ENCODE data around the gene ZNF184.
A peak's percentile ranks its signal among the peaks of the same experiment; 100 is the strongest.
"Not testable (repeated sequence)": the region's sequence is repeated elsewhere in the genome, so short reads cannot be mapped to it uniquely, and the experiment has no call there.

The ZNF184 gene

DNA sequence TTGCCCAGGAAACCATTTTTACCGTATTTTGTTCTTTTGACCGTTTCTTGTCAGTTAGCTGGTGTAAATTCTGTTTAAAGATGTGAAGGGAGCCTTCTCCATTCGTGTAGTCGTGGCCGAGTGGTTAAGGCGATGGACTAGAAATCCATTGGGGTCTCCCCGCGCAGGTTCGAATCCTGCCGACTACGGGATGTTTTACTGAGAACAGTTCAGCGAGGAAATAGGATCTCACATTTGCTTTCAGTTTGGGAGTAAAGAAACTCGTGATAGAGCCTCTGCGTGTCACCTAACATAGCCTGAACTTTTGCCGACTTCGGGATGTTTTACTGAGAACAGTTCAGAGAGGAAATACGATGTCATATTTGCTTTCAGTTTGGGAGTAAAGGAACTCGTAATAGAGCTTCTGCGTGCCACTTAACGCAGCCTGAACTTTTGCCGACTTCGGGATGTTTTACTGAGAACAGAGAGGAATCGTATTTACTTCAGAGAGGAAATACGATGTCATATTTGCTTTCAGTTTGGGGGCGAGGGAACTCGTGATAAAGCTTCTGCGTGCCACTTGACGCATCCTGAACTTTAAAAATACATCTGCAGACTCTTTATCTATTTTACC is 5.9 kb upstream of the ZNF184 start:
- peak; percentile 89 to 92 for DNase-seq

DNA sequence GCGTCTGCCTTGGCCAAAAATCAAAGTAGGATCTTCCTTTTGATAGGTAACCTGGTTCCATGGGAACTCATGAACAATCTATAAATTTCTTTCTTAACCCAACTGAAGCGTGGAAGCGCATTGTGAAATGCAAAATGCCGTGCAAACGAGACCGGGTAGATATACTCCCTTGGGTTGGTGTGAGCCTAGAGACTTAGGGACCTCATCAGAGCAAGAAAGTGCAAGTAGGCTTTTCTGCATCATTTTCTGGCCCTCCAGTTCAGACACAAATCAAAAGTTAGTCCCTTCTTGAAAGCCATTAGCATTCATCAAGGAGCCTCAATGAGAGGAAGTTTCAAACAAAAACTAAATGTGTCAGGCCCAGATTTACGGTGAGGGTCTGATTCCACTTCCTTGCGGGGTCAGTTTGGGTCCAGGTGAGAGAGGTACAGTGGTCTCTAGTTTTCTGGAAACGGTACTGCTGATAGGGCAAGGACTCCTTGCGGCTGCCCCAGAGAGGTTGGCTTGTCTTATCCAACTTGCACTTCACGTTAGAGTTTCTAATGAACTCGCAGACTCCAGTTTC is 5.3 kb upstream of the ZNF184 start:
- no peak for DNase-seq

GRCh38 chr6:27477318-27478013 is 4.6 kb upstream of the ZNF184 start:
- no peak for DNase-seq

DNA sequence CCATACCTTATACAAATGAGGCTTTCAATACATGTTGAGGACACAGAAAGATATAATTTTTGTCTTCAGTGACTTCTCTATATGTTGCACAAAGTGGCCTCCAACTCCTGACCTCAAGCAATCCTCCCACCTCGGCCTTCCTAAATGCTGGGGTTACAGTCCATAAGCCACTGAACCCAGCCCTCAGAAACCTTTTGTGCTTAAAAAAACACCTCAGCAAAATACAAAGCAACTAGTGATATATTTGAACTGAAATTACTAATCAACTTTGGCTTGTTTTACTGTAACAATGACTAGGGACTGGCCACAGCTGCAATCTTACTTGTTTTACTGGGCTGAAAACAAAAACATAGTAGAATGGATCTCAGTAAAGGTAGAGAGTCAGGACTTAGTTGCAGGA is 3.2 kb upstream of the ZNF184 start:
- no peak for DNase-seq

GRCh38 chr6:27474672-27475071 is 1.8 kb upstream of the ZNF184 start:
- no peak for DNase-seq

DNA sequence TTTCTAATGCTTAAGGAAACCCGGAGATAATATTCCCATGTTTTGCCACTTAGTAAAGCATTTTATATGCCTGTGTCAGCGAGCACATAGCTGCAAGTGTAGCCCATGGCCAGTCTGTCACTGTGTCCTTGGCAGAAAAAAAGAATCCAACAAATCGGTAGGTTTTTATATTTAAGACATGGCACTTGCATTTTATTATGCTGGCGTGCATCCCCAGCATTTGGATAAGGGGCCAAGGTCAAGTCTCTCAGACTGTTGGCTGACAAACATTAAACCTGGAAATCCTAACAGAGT is 1.2 kb upstream of the ZNF184 start:
- DNase-seq, result no peak

DNA sequence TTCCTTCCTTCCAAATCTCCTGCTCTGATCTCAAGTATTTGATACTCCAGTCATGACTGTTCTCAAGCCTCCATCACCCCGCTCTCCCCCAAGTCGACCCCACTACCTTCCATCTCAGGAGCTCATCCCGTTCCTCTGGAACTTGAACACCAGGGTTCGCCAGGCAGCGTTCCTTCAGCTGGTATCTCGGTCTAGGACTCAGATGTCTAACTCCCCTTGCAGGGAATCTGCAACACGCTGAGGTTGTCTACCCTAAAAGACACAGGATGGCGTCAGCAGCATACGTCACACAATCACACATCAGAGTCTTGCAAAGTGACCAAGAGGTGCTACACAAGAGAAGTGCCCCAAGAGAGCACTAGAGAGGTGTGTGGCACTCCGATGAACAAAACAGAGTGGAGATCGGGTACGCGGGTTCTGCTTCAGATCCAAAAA is 706 bp downstream of the ZNF184 start:
- DNase-seq, result peak; percentile 69 to 71

- DNase-seq, result no peak
These were observed 1.4 kb downstream of the ZNF184 start for GRCh38 chr6:27471365-27472115.

GRCh38 chr6:27470023-27470422 is 2.9 kb downstream of the ZNF184 start:
- no peak for DNase-seq

DNA sequence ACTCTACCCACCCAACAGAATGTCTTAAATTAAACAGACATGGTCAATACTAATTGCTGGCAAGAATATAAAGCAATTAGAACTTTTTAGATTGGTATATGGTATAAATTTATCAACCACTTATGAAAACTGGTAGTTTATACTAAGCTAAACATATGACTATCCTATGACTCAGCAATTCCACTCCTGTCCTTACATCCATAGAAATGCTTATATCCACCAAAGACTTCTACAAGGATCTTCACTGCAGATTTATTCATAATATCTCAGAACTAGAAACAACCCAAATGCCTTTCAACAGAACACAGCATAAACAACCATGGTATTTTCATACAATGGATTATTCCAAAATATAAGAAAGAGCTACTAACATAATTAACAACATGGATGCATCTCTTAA is 4.6 kb downstream of the ZNF184 start:
- no peak for DNase-seq

- no peak for DNase-seq
These were observed 20.4 kb downstream of the ZNF184 start for GRCh38 chr6:27452496-27452897.

DNA sequence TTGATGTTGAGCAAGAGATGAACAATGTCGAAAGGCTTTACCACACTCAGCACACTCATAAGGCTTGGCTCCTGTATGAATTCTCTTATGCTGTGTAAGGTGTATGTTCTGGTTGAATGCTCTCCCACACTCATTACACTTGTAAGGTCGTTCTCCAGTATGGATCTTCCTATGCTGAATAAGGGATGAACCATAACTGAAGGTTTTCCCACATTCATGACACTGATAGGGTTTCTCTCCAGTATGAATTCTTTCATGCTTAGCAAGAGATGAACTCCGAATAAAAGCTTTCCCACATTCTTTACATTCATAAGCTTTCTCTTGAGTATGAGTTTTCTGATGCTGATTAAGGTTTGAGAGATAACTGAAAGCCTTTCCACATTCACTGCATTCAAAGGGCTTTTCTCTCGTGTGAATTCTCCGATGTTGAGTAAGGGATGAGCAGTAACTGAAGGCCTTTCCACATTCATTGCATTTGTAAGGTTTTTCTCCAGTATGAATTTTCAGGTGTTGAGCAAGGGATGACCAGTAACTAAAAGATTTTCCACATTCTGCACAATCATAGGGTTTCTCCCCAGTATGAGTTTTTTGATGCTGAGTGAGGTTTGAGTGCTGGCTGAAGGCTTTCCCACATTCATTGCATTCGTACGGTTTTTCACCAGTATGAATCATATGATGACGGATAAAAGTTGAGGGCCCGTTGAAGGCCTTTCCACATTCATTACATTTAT is 21.1 kb downstream of the ZNF184 start:
- no peak for DNase-seq

- DNase-seq, result no peak
These were observed 24.4 kb downstream of the ZNF184 start for GRCh38 chr6:27448456-27448855.

DNA sequence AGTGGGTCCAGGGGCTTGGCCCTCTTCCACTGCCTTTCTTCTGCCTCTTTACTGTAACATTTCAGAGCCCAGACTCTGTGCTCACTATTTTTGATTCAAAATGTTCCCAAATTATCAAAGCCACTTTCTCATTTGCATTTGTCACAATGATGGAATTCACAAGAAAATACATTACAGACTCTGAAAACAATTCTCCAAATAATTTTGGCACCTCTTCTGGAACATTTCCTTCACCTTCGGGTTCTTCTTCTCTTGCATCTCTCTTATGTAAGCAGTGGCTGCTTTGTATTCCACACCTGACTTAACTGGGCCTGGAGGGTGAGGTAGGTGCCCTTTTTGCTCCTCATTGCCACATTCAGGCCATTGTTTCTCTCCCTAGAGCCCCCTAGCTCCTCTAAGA is 30.0 kb downstream of the ZNF184 start:
- no peak for DNase-seq

DNA sequence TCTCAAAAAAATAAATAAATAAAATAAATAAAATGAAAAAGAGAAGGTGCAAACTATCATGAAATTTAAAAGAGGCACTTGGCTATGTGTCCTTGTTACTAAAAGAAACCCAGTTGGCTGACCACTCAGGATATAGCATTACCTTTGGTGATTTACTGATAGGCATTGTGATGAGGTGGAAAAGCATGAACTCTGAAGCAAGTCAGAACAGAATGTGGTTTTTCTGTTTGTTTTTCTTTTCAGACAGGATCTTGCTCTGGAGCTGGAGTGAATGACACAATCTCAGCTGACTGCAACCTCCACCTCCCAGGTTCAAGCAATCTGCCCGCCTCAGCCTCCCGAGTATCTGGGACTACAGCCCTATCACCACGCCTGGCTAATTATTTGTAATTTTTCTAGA is 31.9 kb downstream of the ZNF184 start:
- no peak for DNase-seq

DNA sequence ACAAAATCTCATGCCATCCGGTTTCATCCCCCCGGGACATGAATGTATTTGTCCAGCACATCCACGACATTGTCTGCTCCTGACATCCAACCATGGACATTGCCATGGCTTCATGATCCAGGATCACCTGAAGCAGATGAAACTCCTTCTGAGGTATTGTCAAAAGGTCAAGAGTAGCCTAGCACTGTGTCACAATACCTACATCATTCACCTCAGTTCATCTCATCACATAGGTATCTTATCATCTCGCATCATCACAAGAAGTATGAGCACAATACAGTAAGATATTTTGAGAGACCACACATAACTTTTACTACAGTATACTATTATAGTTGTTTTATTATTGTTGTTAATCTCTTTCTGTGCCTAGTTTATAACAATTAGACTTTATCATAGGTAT is 33.5 kb downstream of the ZNF184 start:
- DNase-seq, result no peak

DNA sequence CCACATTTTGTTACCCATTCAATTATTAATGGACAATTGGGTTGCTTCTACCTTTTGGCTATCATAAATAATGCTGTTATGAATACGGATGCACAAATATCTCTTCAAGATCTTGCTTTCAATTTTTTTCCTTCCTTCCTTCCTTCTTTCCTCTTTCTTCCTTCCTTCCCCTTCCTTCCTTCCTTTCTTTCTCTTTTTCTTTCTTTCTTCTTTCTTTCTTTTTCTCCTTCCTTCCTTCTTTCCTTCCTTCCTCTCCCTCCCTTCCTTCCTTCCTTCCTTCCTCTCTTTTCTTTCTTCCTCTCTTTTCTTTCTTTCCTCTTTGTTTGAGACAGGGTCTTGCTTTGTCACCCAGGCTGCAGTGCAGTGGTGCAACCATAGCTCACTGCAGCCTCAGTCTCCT is 39.2 kb downstream of the ZNF184 start:
- DNase-seq, result no peak

GRCh38 chr6:27428966-27429365 is 43.9 kb downstream of the ZNF184 start:
- no peak for DNase-seq

- DNase-seq, result no peak
These were observed 44.4 kb downstream of the ZNF184 start for GRCh38 chr6:27428502-27428901.

GRCh38 chr6:27426045-27426620 is 46.8 kb downstream of the ZNF184 start:
- no peak for DNase-seq

DNA sequence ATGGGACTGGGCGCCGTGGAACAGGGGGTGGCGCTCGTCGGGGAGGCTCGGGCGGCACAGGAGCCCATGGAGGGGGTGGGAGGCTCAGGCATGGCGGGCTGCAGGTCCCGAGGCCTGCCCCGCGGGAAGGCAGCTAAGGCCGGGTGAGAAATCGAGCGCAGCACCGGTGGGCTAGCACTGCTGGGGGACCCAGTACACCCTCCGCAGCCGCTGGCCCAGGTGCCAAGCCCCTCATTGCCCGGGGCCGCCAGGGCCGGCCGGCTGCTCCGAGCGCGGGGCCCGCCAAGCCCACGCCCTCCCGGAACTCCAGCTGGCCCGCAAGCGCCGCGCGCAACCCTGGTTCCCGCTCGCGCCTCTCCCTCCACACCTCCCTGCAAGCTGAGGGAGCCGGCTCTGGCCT is 48.1 kb downstream of the ZNF184 start:
- DNase-seq, result not testable (repeated sequence)

- DNase-seq, result no peak
These were observed 50.1 kb downstream of the ZNF184 start for GRCh38 chr6:27422651-27423332.
